ENCODE results near the gene PLCB1.

DNA sequence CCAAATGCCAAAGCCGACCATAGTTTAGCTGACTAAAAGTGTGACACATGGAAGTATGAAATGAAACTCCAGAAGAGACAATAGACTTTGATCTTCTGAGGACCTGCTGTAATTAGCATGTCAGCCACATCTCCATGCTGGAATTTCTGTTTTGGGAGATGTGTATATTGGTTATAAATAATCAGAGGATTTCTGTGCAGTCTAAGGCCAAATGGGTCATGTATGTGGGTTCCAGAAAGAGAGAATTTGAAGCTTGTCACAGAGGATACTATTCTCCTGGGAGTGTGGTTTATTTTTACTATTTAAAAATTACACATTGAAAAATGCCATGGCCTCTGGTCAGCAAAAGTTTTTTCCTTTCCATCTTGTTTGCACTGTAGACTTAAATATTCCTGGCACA is 531.4 kb downstream of the PLCB1 start:
- TF ChIP-seq, protein P1, sequence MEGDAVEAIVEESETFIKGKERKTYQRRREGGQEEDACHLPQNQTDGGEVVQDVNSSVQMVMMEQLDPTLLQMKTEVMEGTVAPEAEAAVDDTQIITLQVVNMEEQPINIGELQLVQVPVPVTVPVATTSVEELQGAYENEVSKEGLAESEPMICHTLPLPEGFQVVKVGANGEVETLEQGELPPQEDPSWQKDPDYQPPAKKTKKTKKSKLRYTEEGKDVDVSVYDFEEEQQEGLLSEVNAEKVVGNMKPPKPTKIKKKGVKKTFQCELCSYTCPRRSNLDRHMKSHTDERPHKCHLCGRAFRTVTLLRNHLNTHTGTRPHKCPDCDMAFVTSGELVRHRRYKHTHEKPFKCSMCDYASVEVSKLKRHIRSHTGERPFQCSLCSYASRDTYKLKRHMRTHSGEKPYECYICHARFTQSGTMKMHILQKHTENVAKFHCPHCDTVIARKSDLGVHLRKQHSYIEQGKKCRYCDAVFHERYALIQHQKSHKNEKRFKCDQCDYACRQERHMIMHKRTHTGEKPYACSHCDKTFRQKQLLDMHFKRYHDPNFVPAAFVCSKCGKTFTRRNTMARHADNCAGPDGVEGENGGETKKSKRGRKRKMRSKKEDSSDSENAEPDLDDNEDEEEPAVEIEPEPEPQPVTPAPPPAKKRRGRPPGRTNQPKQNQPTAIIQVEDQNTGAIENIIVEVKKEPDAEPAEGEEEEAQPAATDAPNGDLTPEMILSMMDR (conservative IDR thresholded peaks at IDR 0.05; ENCODE audit: low read depth, low read length): no peak
- TF ChIP-seq EZH2 (IDR thresholded peaks at IDR 0.05; ENCODE audit: low read length, unreplicated experiment): no peak
- TF ChIP-seq EZH2phosphoT487 (IDR thresholded peaks at IDR 0.05; ENCODE audit: borderline replicate concordance, low read length): no peak

Measured in PC-3 (cell line).